ENCODE data around the gene SHC1.
A peak's percentile ranks its signal among the peaks of the same experiment; 100 is the strongest.

Gene SHC1

GRCh38 chr1:154955718-154956543 lies 14.6 kb downstream of the SHC1 start, which contains the start of gene PBXIP1:
Gene PBXIP1, minus strand, starts transcription at chr1:154956099. Its CDS starts 2,378 bp downstream, at chr1:154953721.
- peak; percentile 90 for DNase-seq

- DNase-seq = peak; percentile 59
Measured at GRCh38 chr1:154955039-154955717, 15.4 kb downstream of the SHC1 start.

- no peak for DNase-seq
Measured at GRCh38 chr1:154954541-154954940, 16.0 kb downstream of the SHC1 start.

GRCh38 chr1:154953611-154954038 lies 16.9 kb downstream of the SHC1 start:
- DNase-seq = no peak

DNA sequence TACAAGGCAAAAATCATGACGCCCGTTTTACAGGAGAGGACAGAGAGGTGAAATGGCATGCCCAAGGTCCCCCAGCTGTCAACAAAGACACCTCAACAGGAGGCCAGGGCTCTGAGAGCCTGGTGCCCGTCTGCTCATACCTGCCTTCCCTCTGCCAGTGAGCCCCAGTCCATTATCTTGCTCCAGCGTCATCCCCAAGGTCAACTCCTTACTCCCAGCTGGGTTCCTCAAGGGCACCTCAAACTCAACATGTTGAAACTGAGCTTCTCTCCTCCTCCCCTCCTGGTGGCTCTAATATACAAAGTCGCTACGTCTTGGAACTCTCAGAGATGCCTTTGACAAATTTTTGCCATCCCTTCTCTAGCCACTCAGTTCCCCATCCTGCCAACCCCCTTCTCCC lies 17.9 kb downstream of the SHC1 start:
- no peak for DNase-seq

- no peak for DNase-seq
Measured at GRCh38 chr1:154951901-154952657, 18.5 kb downstream of the SHC1 start.

DNA sequence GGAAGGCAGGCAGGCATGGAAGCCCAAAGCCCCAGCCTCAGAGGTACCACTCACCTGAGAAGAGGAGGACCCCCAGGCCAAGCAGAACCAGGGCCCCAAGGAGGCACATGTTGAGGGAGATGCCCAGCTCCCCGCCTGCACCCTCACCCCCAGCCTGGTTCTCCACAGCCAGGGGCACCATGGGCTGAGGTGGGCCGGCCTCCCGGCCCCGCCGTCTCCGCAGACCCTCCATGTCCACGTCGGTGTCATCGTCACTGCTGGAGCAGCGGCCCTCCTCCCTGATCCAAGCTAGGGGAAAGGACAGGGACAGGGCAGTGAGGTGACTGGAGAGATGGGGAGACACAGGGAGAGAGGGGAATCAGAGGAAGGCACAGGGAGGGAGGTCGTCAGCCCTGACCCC lies 22.5 kb downstream of the SHC1 start:
- no peak for DNase-seq

DNA sequence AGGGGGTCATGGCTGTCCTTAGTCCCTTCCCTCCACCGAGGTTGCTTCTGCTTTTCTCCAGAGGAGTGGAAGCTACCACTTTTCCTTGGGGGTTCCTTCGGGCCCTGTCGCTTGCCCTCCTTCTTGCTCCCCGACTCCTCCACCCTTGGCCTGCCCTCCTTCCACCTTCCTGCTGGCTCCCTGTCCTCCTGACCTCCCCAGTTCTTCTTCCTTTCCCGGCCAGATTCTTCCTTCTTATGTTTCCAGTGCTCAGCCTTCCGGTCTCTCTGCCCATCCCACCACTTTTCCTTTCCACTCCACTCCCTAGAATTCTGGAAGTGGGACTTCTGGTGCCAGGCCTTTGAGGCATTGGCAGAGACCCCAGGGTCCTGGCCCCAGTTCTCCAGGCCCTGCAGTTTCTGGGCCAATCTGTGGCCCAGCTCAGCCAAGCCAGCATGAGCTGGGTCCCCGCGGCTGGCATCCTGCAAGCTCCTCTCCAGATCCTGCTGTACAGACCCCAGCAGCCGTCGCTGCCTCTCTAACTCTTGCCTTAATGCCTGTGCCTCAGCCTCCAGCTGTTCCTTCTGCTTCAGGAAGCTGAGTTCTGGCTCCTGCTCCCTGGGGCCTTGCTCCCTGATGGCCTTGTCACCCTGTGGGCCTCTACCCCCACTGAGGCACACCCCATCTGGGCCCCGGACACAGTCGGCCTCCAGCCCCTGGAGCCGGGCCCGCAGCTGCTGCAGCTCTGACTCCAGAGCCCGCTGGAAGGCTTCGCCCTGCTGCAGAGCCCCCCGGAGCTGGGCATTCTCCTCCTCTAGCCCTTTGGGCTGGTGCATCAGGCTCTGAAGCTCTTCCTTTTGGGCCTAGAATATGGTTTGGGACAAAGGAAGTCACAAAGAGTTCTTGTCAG lies 24.3 kb downstream of the SHC1 start:
- DNase-seq = no peak

- DNase-seq = no peak
Measured at GRCh38 chr1:154945160-154945961, 25.2 kb downstream of the SHC1 start.

- no peak for DNase-seq
Measured at GRCh38 chr1:154944401-154945159, 26.0 kb downstream of the SHC1 start.

GRCh38 chr1:154943649-154944400 lies 26.7 kb downstream of the SHC1 start:
- no peak for DNase-seq

GRCh38 chr1:154941333-154942013 lies 29.1 kb downstream of the SHC1 start:
- no peak for DNase-seq

DNA sequence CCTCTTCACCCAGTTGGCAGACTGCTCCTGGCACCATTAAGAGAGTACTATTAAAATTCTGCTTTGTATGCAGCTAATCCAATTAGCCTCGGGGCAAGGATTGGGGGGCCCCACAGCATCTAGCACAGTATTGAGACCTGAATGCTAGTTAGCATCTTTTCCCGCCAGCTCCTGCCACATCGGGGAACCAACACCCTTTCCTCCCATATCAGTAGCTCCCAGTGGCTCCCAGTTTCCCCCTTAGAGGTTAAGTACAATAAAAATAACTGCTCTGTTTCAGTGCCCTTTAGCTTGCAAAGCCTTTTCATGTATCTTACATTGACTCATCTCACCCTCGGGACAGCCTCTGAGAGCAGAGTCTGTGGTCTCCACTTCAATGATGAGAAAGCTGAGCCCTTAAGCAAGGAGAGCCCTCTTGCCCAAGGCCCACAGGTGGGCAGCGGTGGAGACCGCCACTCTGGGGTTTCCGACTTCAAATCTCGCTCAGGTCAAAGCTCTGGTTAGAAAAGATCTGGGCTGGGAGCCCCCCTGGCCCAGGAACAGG lies 29.8 kb downstream of the SHC1 start:
- DNase-seq = no peak

DNA sequence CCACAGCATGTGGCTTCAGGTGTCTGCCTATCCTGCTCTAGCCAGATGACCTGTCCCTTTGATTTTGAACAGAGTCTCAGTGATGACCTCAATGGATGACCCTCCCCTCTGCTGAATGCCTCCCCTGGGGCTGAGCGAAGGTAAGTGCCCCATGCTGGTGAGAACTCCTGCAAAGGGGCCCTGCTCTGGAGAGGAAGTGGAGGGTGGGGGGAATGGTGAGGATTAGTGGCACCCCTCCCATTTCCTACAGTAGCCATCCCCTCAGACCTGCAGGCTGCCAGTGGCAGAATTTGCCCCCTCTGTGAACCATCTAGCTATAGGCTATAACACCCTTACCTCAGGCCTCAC lies 30.4 kb downstream of the SHC1 start:
- no peak for DNase-seq

- no peak for DNase-seq
Measured at GRCh38 chr1:154938604-154939399, 31.7 kb downstream of the SHC1 start.

DNA sequence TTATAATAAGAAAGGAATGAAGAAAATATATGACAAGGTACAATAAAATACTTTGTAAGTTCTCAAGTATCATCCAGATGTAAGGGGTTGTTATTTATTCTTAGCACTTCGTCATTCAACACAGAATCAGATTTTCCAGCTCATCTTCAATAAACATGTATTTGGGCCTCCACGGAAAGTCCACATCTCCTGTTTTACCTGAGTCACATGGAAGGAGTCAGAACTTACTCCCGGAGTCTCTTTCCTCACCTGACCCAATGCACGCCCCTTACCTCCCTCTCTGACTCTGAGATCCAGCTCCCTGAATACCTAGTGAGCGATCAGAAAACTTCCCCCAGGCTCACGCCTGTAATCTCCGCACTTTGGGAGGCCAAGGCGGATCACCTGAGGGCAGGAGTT lies 32.6 kb downstream of the SHC1 start:
- DNase-seq = no peak

- DNase-seq = peak; percentile 88
Measured at GRCh38 chr1:154937085-154937987, 33.2 kb downstream of the SHC1 start.
